Measurements from ENCODE around the gene POLE3.
"Not testable (repeated sequence)": the region's sequence is repeated elsewhere in the genome, so short reads cannot be mapped to it uniquely, and the experiment has no call there.

POLE3 gene

GRCh38 chr9:113446323-113446740, 35.9 kb upstream of the POLE3 start:
- H3K9me3 ChIP-seq (ENCODE audit: severe bottlenecking), result no peaks in the 10 kb centered on the region
- H3K27me3 ChIP-seq (ENCODE audit: insufficient read depth, low read depth, severe bottlenecking), result no peaks in the 10 kb centered on the region
- no peak overlapping the region for H3K27ac ChIP-seq
- TF ChIP-seq, protein P1, sequence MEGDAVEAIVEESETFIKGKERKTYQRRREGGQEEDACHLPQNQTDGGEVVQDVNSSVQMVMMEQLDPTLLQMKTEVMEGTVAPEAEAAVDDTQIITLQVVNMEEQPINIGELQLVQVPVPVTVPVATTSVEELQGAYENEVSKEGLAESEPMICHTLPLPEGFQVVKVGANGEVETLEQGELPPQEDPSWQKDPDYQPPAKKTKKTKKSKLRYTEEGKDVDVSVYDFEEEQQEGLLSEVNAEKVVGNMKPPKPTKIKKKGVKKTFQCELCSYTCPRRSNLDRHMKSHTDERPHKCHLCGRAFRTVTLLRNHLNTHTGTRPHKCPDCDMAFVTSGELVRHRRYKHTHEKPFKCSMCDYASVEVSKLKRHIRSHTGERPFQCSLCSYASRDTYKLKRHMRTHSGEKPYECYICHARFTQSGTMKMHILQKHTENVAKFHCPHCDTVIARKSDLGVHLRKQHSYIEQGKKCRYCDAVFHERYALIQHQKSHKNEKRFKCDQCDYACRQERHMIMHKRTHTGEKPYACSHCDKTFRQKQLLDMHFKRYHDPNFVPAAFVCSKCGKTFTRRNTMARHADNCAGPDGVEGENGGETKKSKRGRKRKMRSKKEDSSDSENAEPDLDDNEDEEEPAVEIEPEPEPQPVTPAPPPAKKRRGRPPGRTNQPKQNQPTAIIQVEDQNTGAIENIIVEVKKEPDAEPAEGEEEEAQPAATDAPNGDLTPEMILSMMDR (IDR thresholded peaks at IDR 0.05; ENCODE audit: low read depth, low read length), result 0 out of 2 replicates have a peak, but pooled peaks have one; percentile 28
- H3K4me3 ChIP-seq (ENCODE audit: low read depth, low read length), result no peak overlapping the region
- DNase-seq, result no peak
- no peaks in the 10 kb centered on the region for H3K36me3 ChIP-seq

DNA sequence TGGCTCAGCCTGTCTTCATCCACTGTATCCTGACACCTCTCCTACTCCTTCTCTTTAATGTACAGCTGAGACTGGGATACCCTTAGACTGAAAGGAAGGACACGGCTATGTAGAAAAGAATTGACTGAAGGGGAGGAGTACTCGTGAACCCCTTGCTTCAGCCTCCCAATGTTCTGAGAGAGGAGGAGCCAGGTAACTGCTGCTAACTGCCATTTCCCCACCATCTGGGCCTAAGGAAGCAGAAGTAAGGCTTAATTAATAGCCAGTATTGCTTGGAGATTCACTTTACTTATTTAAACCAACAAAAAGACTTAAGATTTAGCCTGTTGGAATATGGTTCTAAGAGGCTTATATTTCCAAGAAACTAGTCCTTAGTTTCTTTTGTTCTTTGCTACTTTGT, 34.3 kb upstream of the POLE3 start:
- Histone ChIP-seq H3K27ac (no peak overlapping the region), H3K4me3 (ENCODE audit: low read depth, low read length) (no peak overlapping the region), H3K36me3 (no peaks in the 10 kb centered on the region), H3K9me3 (ENCODE audit: severe bottlenecking) (no peaks in the 10 kb centered on the region), H3K27me3 (ENCODE audit: insufficient read depth, low read depth, severe bottlenecking) (no peaks in the 10 kb centered on the region)
- no peak for DNase-seq
- TF ChIP-seq, protein P1 (IDR thresholded peaks at IDR 0.05; ENCODE audit: low read depth, low read length), result no peak

DNA sequence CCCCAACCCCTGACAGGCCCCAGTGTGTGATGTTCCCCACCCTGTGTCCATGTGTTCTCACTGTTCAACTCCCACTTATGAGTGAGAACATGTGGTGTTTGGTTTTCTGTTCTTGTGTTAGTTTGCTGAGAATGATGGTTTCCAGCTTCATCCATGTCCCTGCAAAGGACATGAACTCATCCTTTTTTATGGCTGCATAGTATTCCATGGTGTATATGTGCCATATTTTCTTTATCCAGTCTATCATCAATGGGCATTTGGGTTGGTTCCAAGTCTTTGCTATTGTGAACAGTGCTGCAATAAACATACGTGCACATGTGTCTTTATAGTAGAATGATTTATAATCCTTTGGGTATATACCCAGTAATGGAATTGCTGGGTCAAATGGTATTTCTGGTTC, 27.2 kb upstream of the POLE3 start:
- not testable (repeated sequence) for H3K27me3 ChIP-seq (ENCODE audit: insufficient read depth, low read depth, severe bottlenecking); DNase-seq; H3K36me3 ChIP-seq; H3K4me3 ChIP-seq (ENCODE audit: low read depth, low read length); H3K27ac ChIP-seq
- peaks cover 16% of the 10 kb centered on the region for H3K9me3 ChIP-seq (ENCODE audit: severe bottlenecking)

- no peak overlapping the region for H3K27ac ChIP-seq
- DNase-seq, result no peak
These were observed 26.4 kb upstream of the POLE3 start for GRCh38 chr9:113436728-113437515.

GRCh38 chr9:113431191-113431590, 20.7 kb upstream of the POLE3 start:
- Histone ChIP-seq H3K9me3 (ENCODE audit: severe bottlenecking) (no peaks in the 10 kb centered on the region), H3K27me3 (ENCODE audit: insufficient read depth, low read depth, severe bottlenecking) (no peaks in the 10 kb centered on the region), H3K36me3 (no peaks in the 10 kb centered on the region), H3K4me3 (ENCODE audit: low read depth, low read length) (no peak overlapping the region), H3K27ac (no peak overlapping the region)
- DNase-seq, result no peak
- TF ChIP-seq, protein P1 (IDR thresholded peaks at IDR 0.05; ENCODE audit: low read depth, low read length), result no peak

More at GRCh38 chr9:113436728-113437515, 26.4 kb upstream of the POLE3 start:
- H3K27me3 ChIP-seq (ENCODE audit: insufficient read depth, low read depth, severe bottlenecking), result no peaks in the 10 kb centered on the region
- no peak overlapping the region for H3K4me3 ChIP-seq (ENCODE audit: low read depth, low read length)
- peaks cover 16% of the 10 kb centered on the region for H3K9me3 ChIP-seq (ENCODE audit: severe bottlenecking)
- H3K36me3 ChIP-seq, result no peaks in the 10 kb centered on the region
- TF ChIP-seq, protein P1 (IDR thresholded peaks at IDR 0.05; ENCODE audit: low read depth, low read length), result no peak

DNA sequence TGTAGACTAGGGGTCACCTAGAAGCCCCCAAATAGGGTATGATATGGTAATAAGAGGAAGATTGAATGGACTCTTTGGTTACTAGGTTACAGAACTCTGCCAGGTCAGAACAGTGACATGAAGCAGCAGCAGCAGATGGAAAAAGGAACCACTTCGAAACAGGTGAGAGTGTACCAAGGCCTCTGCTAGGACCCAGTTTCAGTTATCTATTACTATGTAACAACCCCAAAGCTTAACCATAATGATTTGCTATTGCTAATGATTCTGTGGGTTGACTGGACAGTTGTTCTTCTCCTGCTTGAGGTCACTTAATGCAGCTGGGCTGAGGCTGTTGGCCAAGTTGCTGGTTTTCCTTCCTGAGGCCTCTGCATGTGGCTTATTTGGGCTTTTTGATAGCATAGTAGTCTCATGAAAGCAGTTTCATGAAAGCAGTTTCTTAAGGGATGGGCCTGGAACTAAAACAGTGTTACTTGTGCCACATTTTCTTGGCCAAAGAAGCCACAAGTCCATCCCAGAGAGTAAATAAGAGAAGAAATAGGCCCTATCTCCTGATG, 17.7 kb upstream of the POLE3 start:
- Histone ChIP-seq H3K9me3 (ENCODE audit: severe bottlenecking) (no peaks in the 10 kb centered on the region), H3K27ac (no peak overlapping the region), H3K4me3 (ENCODE audit: low read depth, low read length) (no peak overlapping the region), H3K36me3 (no peaks in the 10 kb centered on the region), H3K27me3 (ENCODE audit: insufficient read depth, low read depth, severe bottlenecking) (no peaks in the 10 kb centered on the region)
- TF ChIP-seq, protein P1 (IDR thresholded peaks at IDR 0.05; ENCODE audit: low read depth, low read length), result no peak
- no peak for DNase-seq
